ENCODE results near the gene SLC25A43. TPM values are rescaled to one million over a fixed set of nuclear protein-coding genes. Genes with fewer than 3 reads are reported as not detected.
A peak's percentile ranks its signal among the peaks of the same experiment; 100 is the strongest.
"Not testable (repeated sequence)": the region's sequence is repeated elsewhere in the genome, so short reads cannot be mapped to it uniquely, and the experiment has no call there.

Gene SLC25A43
- total RNA-seq, 2 experiments from 2014 or later = 13.7 to 15.6 TPM

DNA sequence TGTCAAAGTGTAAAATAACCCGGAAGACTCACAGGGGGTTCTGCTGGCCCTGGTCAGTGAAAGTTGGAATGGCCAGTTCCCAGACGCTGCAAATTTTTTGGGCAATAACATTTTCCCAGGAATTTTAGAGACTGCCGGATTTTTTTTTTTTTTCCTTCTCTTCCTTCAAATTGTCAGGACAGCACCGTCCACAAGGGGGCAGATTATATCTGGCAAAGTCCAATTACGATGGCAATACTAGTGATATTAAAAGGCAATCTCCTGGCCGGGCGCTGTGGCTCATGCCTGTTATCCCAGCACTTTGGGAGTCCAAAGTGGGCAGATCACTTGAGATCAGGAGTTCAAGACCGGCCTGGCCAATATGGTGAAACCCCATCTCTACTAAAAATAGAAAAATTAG, 89.6 kb downstream of the SLC25A43 start:
- H3K4me1 ChIP-seq (ENCODE audit: insufficient read depth, low read length, poor library complexity, severe bottlenecking) = no peaks in the 10 kb centered on the region
- intact Hi-C loops (cut with micrococcal nuclease; ENCODE audit: unreplicated experiment) = no loop called here
- no TSS peak for BruUV-seq (replicated peaks)
- no peaks in the 10 kb centered on the region for H3K36me3 ChIP-seq (ENCODE audit: insufficient read depth, low read length)
- H3K9me2 ChIP-seq (ENCODE audit: insufficient read depth, low read length) = no peaks in the 10 kb centered on the region
- CTCF ChIA-PET (ENCODE audit: unreplicated experiment) = interaction anchor here (1.1 kb wide), 1 partner anchor 27 kb away, joined by 3 read pairs; no protein-coding TSS in a partner anchor
- TF ChIP-seq, protein P1, sequence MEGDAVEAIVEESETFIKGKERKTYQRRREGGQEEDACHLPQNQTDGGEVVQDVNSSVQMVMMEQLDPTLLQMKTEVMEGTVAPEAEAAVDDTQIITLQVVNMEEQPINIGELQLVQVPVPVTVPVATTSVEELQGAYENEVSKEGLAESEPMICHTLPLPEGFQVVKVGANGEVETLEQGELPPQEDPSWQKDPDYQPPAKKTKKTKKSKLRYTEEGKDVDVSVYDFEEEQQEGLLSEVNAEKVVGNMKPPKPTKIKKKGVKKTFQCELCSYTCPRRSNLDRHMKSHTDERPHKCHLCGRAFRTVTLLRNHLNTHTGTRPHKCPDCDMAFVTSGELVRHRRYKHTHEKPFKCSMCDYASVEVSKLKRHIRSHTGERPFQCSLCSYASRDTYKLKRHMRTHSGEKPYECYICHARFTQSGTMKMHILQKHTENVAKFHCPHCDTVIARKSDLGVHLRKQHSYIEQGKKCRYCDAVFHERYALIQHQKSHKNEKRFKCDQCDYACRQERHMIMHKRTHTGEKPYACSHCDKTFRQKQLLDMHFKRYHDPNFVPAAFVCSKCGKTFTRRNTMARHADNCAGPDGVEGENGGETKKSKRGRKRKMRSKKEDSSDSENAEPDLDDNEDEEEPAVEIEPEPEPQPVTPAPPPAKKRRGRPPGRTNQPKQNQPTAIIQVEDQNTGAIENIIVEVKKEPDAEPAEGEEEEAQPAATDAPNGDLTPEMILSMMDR (conservative IDR thresholded peaks at IDR 0.05; ENCODE audit: low read length) = peak; percentile 73
- TF ChIP-seq EZH2phosphoT487 (IDR thresholded peaks at IDR 0.05; ENCODE audit: borderline replicate concordance, low read depth, low read length) = no peak
- H3K4me2 ChIP-seq (ENCODE audit: low read length) = no peak overlapping the region
- H3K4me3 ChIP-seq (ENCODE audit: low read depth, low read length, poor library complexity, severe bottlenecking) = no peak overlapping the region
- H3K79me2 ChIP-seq (ENCODE audit: insufficient read depth, low read depth, low read length) = no peaks in the 10 kb centered on the region
- peak; percentile 45 for DNase-seq (ENCODE audit: low spot score)
- no peak overlapping the region for H2AFZ ChIP-seq (ENCODE audit: low read length)
- no peak overlapping the region for H3K27ac ChIP-seq (ENCODE audit: low read depth, low read length, poor library complexity, severe bottlenecking)
- H3K9me3 ChIP-seq (ENCODE audit: low read length) = no peaks in the 10 kb centered on the region
- POLR2A ChIA-PET = interaction anchor here (0.6 kb wide), 1 partner anchor 34 kb away, joined by 3 read pairs; no protein-coding TSS in a partner anchor
- no peaks in the 10 kb centered on the region for H4K20me1 ChIP-seq (ENCODE audit: insufficient read depth, low read length)

DNA sequence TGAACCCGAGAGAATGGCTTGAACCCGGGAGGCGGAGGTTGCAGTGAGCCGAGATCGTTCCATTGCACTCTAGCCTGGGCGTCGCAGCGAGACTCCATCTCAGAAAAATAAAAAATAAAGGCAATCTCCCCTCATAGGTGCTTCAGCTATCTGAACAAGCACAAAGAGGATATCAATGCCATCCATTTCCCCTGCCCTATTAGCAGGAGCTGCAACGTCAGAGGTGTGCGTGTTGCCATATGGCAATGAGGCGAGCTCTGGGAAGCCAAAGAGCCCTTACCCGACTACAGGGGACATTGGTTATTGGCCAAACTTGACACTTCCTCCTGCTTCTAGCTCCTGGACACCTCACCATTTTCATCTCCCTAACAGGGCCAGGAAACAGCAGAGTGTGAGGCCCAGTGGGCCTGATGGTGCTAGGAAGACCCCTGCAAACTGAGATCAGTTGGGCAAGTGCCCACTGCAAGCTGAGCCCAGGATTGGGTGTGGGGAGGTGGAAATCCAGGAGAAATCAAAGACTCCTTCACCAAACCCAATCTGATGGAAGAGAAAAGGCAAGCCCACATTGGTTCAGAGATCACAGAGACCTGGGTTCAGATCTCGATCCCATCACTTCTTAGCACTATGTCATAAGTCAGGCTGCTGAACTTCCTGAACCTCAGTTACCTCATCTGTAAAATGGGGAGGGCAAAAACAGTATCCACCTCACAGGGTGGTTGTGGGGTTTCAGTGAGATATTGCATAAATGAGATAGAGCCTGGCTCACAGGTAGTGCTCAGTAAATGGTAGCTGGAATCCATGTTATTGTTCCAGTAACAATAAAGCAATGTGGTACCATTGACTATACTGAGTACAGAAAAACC, 90.3 kb downstream of the SLC25A43 start:
- Histone ChIP-seq H4K20me1 (ENCODE audit: insufficient read depth, low read length) (no peaks in the 10 kb centered on the region), H3K36me3 (ENCODE audit: insufficient read depth, low read length) (no peaks in the 10 kb centered on the region), H3K9me2 (ENCODE audit: insufficient read depth, low read length) (no peaks in the 10 kb centered on the region), H3K4me3 (ENCODE audit: low read depth, low read length, poor library complexity, severe bottlenecking) (no peak overlapping the region), H3K4me1 (ENCODE audit: insufficient read depth, low read length, poor library complexity, severe bottlenecking) (no peaks in the 10 kb centered on the region), H3K27ac (ENCODE audit: low read depth, low read length, poor library complexity, severe bottlenecking) (no peak overlapping the region), H3K9me3 (ENCODE audit: low read length) (no peaks in the 10 kb centered on the region), H3K79me2 (ENCODE audit: insufficient read depth, low read depth, low read length) (no peaks in the 10 kb centered on the region), H2AFZ (ENCODE audit: low read length) (no peak overlapping the region), H3K4me2 (ENCODE audit: low read length) (no peak overlapping the region)
- intact Hi-C loops (cut with micrococcal nuclease; ENCODE audit: unreplicated experiment) = no loop called here
- CTCF ChIA-PET (ENCODE audit: unreplicated experiment) = interaction anchor here (1.1 kb wide), 1 partner anchor 27 kb away, joined by 3 read pairs; no protein-coding TSS in a partner anchor
- no peak for DNase-seq (ENCODE audit: low spot score)
- BruUV-seq (replicated peaks) = no TSS peak
- TF ChIP-seq, protein P1 (conservative IDR thresholded peaks at IDR 0.05; ENCODE audit: low read length) = no peak
- no peak for TF ChIP-seq EZH2phosphoT487 (IDR thresholded peaks at IDR 0.05; ENCODE audit: borderline replicate concordance, low read depth, low read length)
- POLR2A ChIA-PET = no interaction called here

DNA sequence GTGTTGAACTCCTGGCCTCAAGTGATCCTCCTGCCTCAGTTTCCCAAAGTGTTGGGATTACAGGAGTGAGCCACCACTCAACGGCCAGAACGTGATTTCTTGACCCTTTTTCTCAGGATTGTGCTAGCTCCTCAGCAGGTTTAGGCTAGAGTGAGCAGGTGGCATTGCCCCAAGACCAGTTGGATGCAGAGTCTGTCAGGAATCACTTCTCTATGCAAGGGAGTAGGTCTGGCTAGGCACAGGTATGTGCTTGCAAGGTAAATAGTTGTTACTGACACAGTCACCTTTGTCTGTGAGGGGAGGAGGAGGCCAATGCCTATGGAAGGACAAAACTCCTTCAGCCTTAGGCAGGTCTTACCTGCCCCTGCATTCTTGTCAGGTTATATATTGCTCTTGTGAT, 93.3 kb downstream of the SLC25A43 start:
- H2AFZ ChIP-seq (ENCODE audit: low read length) = no peak overlapping the region
- H3K4me1 ChIP-seq (ENCODE audit: insufficient read depth, low read length, poor library complexity, severe bottlenecking) = peaks cover 9% of the 10 kb centered on the region
- no peaks in the 10 kb centered on the region for H3K36me3 ChIP-seq (ENCODE audit: insufficient read depth, low read length)
- no peaks in the 10 kb centered on the region for H4K20me1 ChIP-seq (ENCODE audit: insufficient read depth, low read length)
- intact Hi-C loops (cut with micrococcal nuclease; ENCODE audit: unreplicated experiment) = no loop called here
- no peaks in the 10 kb centered on the region for H3K79me2 ChIP-seq (ENCODE audit: insufficient read depth, low read depth, low read length)
- no peaks in the 10 kb centered on the region for H3K9me2 ChIP-seq (ENCODE audit: insufficient read depth, low read length)
- CTCF ChIA-PET (ENCODE audit: unreplicated experiment) = no interaction called here
- DNase-seq (ENCODE audit: low spot score) = no peak
- no peaks in the 10 kb centered on the region for H3K9me3 ChIP-seq (ENCODE audit: low read length)
- no peak overlapping the region for H3K4me3 ChIP-seq (ENCODE audit: low read depth, low read length, poor library complexity, severe bottlenecking)
- no peak for TF ChIP-seq EZH2phosphoT487 (IDR thresholded peaks at IDR 0.05; ENCODE audit: borderline replicate concordance, low read depth, low read length)
- TF ChIP-seq, protein P1 (conservative IDR thresholded peaks at IDR 0.05; ENCODE audit: low read length) = no peak
- no peak overlapping the region for H3K4me2 ChIP-seq (ENCODE audit: low read length)
- POLR2A ChIA-PET = no interaction called here
- BruUV-seq (replicated peaks) = no TSS peak
- H3K27ac ChIP-seq (ENCODE audit: low read depth, low read length, poor library complexity, severe bottlenecking) = no peak overlapping the region

DNA sequence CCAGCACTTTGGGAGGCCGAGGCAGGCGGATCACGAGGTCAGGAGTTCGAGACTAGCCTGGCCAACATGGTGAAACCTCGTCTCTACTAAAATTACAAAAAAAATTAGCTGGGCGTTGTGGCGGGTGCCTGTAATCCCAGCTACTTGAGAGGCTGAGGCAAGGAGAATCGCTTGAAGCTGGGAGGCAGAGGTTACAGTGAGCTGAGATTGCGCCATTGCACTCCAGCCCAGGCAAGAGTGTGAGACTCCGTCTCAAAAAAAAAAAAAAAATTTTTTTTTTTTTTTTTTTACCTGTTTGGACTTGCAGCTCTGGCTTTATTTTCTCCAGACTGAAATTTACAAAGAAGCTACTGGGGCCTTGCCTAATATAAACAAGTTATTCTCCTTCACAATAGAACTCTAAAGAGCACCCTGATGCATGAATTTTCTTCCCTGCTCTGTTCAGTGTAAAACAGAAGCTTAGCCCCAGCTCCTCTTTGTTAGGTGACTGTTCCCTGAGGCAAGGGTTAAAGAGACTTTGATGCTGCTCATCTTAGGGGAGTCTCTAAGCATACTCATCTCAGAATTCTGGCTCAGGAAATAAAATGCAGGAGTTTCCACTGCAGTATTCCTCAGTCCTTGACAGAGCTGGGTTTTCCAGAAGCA, 94.8 kb downstream of the SLC25A43 start:
- H3K9me2 ChIP-seq (ENCODE audit: insufficient read depth, low read length); CTCF ChIA-PET (ENCODE audit: unreplicated experiment); H3K36me3 ChIP-seq (ENCODE audit: insufficient read depth, low read length); H3K4me3 ChIP-seq (ENCODE audit: low read depth, low read length, poor library complexity, severe bottlenecking); H3K4me1 ChIP-seq (ENCODE audit: insufficient read depth, low read length, poor library complexity, severe bottlenecking); BruUV-seq (replicated peaks); H3K4me2 ChIP-seq (ENCODE audit: low read length); H3K79me2 ChIP-seq (ENCODE audit: insufficient read depth, low read depth, low read length); H3K9me3 ChIP-seq (ENCODE audit: low read length); H4K20me1 ChIP-seq (ENCODE audit: insufficient read depth, low read length); H3K27ac ChIP-seq (ENCODE audit: low read depth, low read length, poor library complexity, severe bottlenecking); intact Hi-C loops (cut with micrococcal nuclease; ENCODE audit: unreplicated experiment); H2AFZ ChIP-seq (ENCODE audit: low read length); DNase-seq (ENCODE audit: low spot score): not testable (repeated sequence)
- POLR2A ChIA-PET = interaction anchor here (0.7 to 0.9 kb wide), 3 partner anchors 10 to 1359 kb away, joined by 3 to 5 read pairs (median 4); partner anchors contain the start of gene SLC25A5

Measured in OCI-LY7 (cell line).